ENCODE data around the gene FAM200B. TPM values are rescaled to one million over a fixed set of nuclear protein-coding genes. Genes with fewer than 3 reads are reported as not detected.

FAM200B gene
- total and polyA plus RNA-seq, 2 of the 4 experiments (the other 2 are of a cell fraction), result 16.7 to 18.5 TPM

GRCh38 chr4:15737255-15737654, 55.6 kb downstream of the FAM200B start:
- in situ Hi-C loops (cut with MboI; ENCODE audit: low sequenced_read_pairs), result no loop called here
- WGBS, 2 experiments (ENCODE audit: extremely low coverage in 2 of 2, insufficient read length in 1 of 2), result 35% methylated on average over 2 of the region's 3 CpGs; no CpG with 5 or more reads in 1 of the 2 experiments

More at GRCh38 chr4:15737255-15737654, 55.6 kb downstream of the FAM200B start:
- Histone ChIP-seq H4K5ac (ENCODE audit: low read depth, low read length) (no peak overlapping the region), H2BK15ac (ENCODE audit: low read depth, low read length) (no peak overlapping the region), H3K14ac (replicated peaks; ENCODE audit: low read depth, low read length) (no peak overlapping the region), H3K9me1 (ENCODE audit: insufficient read depth, low read length) (no peaks in the 10 kb centered on the region), H3K4me1 (ENCODE audit: control insufficient read depth, insufficient read depth, low read length) (no peaks in the 10 kb centered on the region), H2AK9ac (replicated peaks; ENCODE audit: low read depth, low read length, poor library complexity) (no peak overlapping the region), H3K4me3 (ENCODE audit: insufficient read depth, low read depth, low read length) (no peak overlapping the region), H3K4me2 (ENCODE audit: low read depth, low read length) (no peak overlapping the region), H3K56ac (ENCODE audit: extremely low read depth, insufficient read depth, low read length) (no peak overlapping the region), H4K20me1 (ENCODE audit: insufficient read depth, low read length) (no peaks in the 10 kb centered on the region), H2BK20ac (ENCODE audit: low read depth, low read length) (no peak overlapping the region), H2AK5ac (ENCODE audit: low read depth, low read length) (no peak overlapping the region), H2AFZ (replicated peaks; ENCODE audit: low read length, poor library complexity) (no peak overlapping the region), H3K4ac (ENCODE audit: low read depth, low read length) (no peak overlapping the region), H2BK120ac (ENCODE audit: low read depth, low read length) (no peak overlapping the region), H3K9me3 (ENCODE audit: control insufficient read depth, insufficient read depth, low read length) (peaks cover 9% of the 10 kb centered on the region; the same call in 1 of the 2 replicates), H3K18ac (ENCODE audit: low read depth, low read length) (no peak overlapping the region), H4K91ac (ENCODE audit: insufficient read depth, low read depth, low read length) (no peak overlapping the region), H3K9ac (ENCODE audit: low read depth, low read length) (no peak overlapping the region), H3K27ac (ENCODE audit: insufficient read depth, low read length) (no peak overlapping the region), H4K8ac (ENCODE audit: low read depth in 2 of 2, low read length in 2 of 2) (no peak overlapping the region), H3K23ac (ENCODE audit: low read depth, low read length) (no peak overlapping the region), H3K36me3 (ENCODE audit: control insufficient read depth, insufficient read depth, low read length) (no peaks in the 10 kb centered on the region), H2BK5ac (ENCODE audit: low read depth, low read length, poor library complexity, severe bottlenecking) (no peak overlapping the region), H3K79me1 (ENCODE audit: low read depth in 1 of 2, low read length in 2 of 2) (no peaks in the 10 kb centered on the region), H3K27me3 (ENCODE audit: control insufficient read depth, insufficient read depth, low read length) (peaks cover 5% of the 10 kb centered on the region)
- no peak for DNase-seq
- no TSS peak for BruUV-seq (replicated peaks)
- ATAC-seq (ENCODE audit: low read depth), result no peak
- TF ChIP-seq ELK1 (IDR thresholded peaks at IDR 0.05; ENCODE audit: borderline replicate concordance, low read depth, low read length), result no peak
- no peak for TF ChIP-seq FOS (IDR thresholded peaks at IDR 0.05; ENCODE audit: low read depth, low read length)
- no peak for TF ChIP-seq RCOR1 (IDR thresholded peaks at IDR 0.05; ENCODE audit: insufficient replicate concordance, low read length)
- intact Hi-C loops (cut with micrococcal nuclease), result no loop called here
- ChIA-PET POLR2A (ENCODE audit: unreplicated experiment) (no interaction called here), CTCF (interaction anchor here (1.4 kb wide), 1 partner anchor 69 kb away, joined by 4 read pairs; no protein-coding TSS in a partner anchor)
- dilution Hi-C loops (cut with HindIII; ENCODE audit: low sequenced_read_pairs, unreplicated experiment), result no loop called here

Data from IMR-90 (cell line).